Activated B cell treated with CpG ODN at 0.5 μM for 24 hours (primary cell): Measurements from ENCODE around the gene TUSC2. TPM values are rescaled to one million over a fixed set of nuclear protein-coding genes. Genes with fewer than 3 reads are reported as not detected.

ENCODE experiments used
- ATAC-seq: fragments of 200-7000 bp; cut with Tn5 transposase; one replicate; pipeline ENCODE4 v1.10.0; 2021; ENCODE audit warnings: low read depth, mild to moderate bottlenecking, moderate library complexity
- CTCF ChIA-PET: fragments of 350-600 bp; sonication (Branson Sonifier 250); formaldehyde crosslinking; loops from one replicate; lab custom pipeline; 2021; ENCODE audit warnings: antibody characterized with exemption; lab: Charles Lee
- POLR2A ChIA-PET: fragments of 350-600 bp; sonication (Branson Sonifier 250); formaldehyde crosslinking; loops from one replicate; lab custom pipeline; 2021; ENCODE audit warnings: antibody characterized with exemption; lab: Charles Lee
- DNase-seq: peaks from one replicate; pipeline ENCODE4 v3.0.0; 2022
- H3K27ac Mint-ChIP-seq: one replicate; pipeline ENCODE4 v1.8.0; 2020; ENCODE audit warnings: mixed read lengths
- H3K27me3 Mint-ChIP-seq: one replicate; pipeline ENCODE4 v1.8.0; 2021; ENCODE audit warnings: mixed read lengths
- H3K36me3 Mint-ChIP-seq: one replicate; pipeline ENCODE4 v1.8.0; 2021; ENCODE audit warnings: low read depth, mixed read lengths
- H3K4me1 Mint-ChIP-seq: one replicate; pipeline ENCODE4 v1.8.0; 2021; ENCODE audit warnings: mixed read lengths
- H3K4me3 Mint-ChIP-seq: one replicate; pipeline ENCODE4 v1.8.0; 2020; ENCODE audit warnings: mild to moderate bottlenecking, mixed read lengths
- H3K9me3 Mint-ChIP-seq: one replicate; pipeline ENCODE4 v1.8.0; 2020; ENCODE audit warnings: mixed read lengths
- intact Hi-C: fragments of 100-400 bp; cut with micrococcal nuclease; formaldehyde crosslinking; loops from one replicate; pipeline ENCODE4 v1.15.1; 2024
- total RNA-seq: library from RNA; stranded (reverse); gene quantifications from 2 replicates; pipeline ENCODE4 v1.2.3, GENCODE V29; 2022
- TF ChIP-seq, protein P1 (sequence below): fragments of 200-600 bp; IDR thresholded peaks from one replicate; pipeline ENCODE4 v1.8.0; 2022; ENCODE audit warnings: antibody characterized with exemption, mild to moderate bottlenecking

Gene TUSC2
- total RNA-seq, 1 donor from 2014 or later, result 33.4 TPM

- Mint-ChIP-seq H3K27ac (no peak overlapping the region), H3K4me3 (peak overlapping the region; percentile 7)
Measured at GRCh38 chr3:50325497-50326181, 2.4 kb downstream of the TUSC2 start.

GRCh38 chr3:50325113-50325480 lies 2.9 kb downstream of the TUSC2 start:
- H3K4me3 Mint-ChIP-seq, result peak overlapping the region; percentile 7
- intact Hi-C loops, result no loop called here
- CTCF ChIA-PET, result interaction anchor here (2.2 kb wide), 1 partner anchor 12 kb away, joined by 9 read pairs; no protein-coding TSS in a partner anchor

More at GRCh38 chr3:50325497-50326181, 2.4 kb downstream of the TUSC2 start:
- ATAC-seq (no peak), DNase-seq (no peak)
- intact Hi-C loops, result no loop called here
- ChIA-PET POLR2A (interaction anchor here (0.9 to 9.7 kb wide), 2 partner anchors 13 to 25 kb away, joined by 3 to 167 read pairs; partner anchors contain the start of genes CYB561D2, NPRL2 and RASSF1), CTCF (interaction anchor here (2.2 kb wide), 1 partner anchor 11 kb away, joined by 9 read pairs; no protein-coding TSS in a partner anchor)
- Mint-ChIP-seq H3K4me1 (peaks cover 26% of the 10 kb centered on the region), H3K9me3 (no peaks in the 10 kb centered on the region), H3K27me3 (no peaks in the 10 kb centered on the region), H3K36me3 (peaks cover 36% of the 10 kb centered on the region)
- TF ChIP-seq, protein P1, sequence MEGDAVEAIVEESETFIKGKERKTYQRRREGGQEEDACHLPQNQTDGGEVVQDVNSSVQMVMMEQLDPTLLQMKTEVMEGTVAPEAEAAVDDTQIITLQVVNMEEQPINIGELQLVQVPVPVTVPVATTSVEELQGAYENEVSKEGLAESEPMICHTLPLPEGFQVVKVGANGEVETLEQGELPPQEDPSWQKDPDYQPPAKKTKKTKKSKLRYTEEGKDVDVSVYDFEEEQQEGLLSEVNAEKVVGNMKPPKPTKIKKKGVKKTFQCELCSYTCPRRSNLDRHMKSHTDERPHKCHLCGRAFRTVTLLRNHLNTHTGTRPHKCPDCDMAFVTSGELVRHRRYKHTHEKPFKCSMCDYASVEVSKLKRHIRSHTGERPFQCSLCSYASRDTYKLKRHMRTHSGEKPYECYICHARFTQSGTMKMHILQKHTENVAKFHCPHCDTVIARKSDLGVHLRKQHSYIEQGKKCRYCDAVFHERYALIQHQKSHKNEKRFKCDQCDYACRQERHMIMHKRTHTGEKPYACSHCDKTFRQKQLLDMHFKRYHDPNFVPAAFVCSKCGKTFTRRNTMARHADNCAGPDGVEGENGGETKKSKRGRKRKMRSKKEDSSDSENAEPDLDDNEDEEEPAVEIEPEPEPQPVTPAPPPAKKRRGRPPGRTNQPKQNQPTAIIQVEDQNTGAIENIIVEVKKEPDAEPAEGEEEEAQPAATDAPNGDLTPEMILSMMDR, result no peak

DNA sequence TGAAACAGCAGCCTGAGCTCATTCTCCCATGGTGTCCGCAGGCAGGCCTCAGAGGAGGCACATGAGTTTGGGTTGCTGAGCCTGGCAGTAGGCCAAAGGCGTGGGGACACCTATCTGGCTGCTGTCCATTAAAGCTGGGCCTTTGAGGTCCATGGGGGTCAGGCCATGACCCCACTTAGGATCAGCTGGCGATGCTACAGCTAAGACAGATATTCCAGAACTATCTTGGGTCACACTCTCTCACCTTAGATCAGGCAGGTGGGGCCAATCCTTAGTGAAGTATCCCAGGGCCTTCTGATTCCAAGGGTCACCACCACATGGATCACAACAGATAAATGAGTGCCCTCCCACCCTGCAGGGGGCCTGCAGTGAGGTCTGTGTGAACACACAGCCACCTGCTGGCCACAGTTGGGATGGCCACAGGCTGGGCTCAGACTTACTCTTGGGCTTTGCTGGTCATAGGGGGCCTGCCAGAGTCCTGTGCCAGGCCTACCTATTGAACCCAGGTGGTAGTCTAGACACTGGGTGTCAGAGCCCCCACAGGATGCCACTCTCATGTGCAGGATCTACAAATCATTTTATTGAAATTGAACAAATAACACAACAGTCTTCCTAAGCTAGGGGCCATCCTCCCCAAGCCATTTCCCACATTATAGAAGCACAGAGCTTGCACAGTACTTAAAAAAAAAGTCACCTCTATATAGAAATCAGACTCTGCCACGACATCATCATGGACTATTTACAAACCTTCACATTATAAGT lies 3.5 kb downstream of the TUSC2 start:
- H3K9me3 Mint-ChIP-seq, result no peaks in the 10 kb centered on the region

More at GRCh38 chr3:50325113-50325480, 2.9 kb downstream of the TUSC2 start:
- ATAC-seq, result no peak
- no peaks in the 10 kb centered on the region for H3K9me3 Mint-ChIP-seq
- DNase-seq, result no peak
- no peaks in the 10 kb centered on the region for H3K27me3 Mint-ChIP-seq
- POLR2A ChIA-PET, result interaction anchor here (9.7 kb wide), 1 partner anchor 13 kb away, joined by 167 read pairs; the partner anchor contains the start of gene RASSF1
- H3K4me1 Mint-ChIP-seq, result peaks cover 31% of the 10 kb centered on the region
- peaks cover 34% of the 10 kb centered on the region for H3K36me3 Mint-ChIP-seq
- no peak overlapping the region for H3K27ac Mint-ChIP-seq
- TF ChIP-seq, protein P1, result no peak

DNA sequence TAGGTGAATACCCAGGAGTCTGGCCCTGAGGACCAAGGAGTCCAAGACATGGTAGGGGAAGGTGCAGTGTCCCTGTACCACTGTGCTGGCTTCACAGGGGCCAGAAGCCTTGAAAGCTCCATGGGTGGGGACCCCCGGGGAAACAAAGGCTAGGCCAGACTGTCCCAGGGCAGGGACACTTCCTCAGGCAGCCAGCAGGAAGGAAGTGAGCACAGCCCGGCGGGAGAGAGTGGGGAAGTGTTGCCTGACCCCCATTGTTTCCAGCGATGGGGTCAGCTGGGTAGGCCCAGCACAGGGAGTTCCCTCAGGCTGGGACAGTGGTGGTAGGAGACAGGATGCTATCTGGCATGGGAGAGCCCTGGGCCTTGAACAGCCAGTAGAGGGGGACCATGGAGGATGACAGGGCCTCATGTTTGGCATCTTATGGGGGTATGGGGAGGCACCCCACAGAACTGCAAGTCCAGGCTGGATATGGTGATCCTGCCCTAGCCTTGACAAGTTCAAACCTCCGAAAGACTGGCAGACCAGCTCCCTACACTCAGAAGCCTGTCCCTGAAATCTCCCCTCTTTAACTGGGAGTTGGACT lies 4.3 kb downstream of the TUSC2 start:
- intact Hi-C loops, result loop anchor here (1.0 to 5.0 kb wide), 4 partner anchors 49 to 1606 kb away; partner anchors contain the start of gene IP6K2
- CTCF ChIA-PET, result interaction anchor here (0.8 to 2.5 kb wide), 8 partner anchors 8 to 130 kb away, joined by 3 to 9 read pairs (median 4); partner anchors contain the start of genes HYAL3 and NAA80
- POLR2A ChIA-PET, result interaction anchor here (0.9 to 9.7 kb wide), 3 partner anchors 11 to 24 kb away, joined by 4 to 167 read pairs (median 9); partner anchors contain the start of genes HYAL3, NAA80 and RASSF1
- Mint-ChIP-seq H3K27me3 (no peaks in the 10 kb centered on the region), H3K36me3 (peaks cover 26% of the 10 kb centered on the region), H3K4me3 (no peak overlapping the region), H3K9me3 (no peaks in the 10 kb centered on the region), H3K27ac (peak overlapping the region; percentile 7), H3K4me1 (peaks cover 41% of the 10 kb centered on the region)
- no peak for ATAC-seq
- TF ChIP-seq, protein P1, result no peak
- no peak for DNase-seq

More for the DNA sequence above, 3.5 kb downstream of the TUSC2 start:
- ChIA-PET CTCF (interaction anchor here (0.8 to 2.2 kb wide), 6 partner anchors 12 to 130 kb away, joined by 3 to 9 read pairs (median 4); partner anchors contain the start of genes HYAL3 and NAA80), POLR2A (interaction anchor here (0.9 to 9.7 kb wide), 3 partner anchors 10 to 25 kb away, joined by 4 to 167 read pairs (median 9); partner anchors contain the start of genes HYAL3, NAA80 and RASSF1)
- peaks cover 36% of the 10 kb centered on the region for H3K4me1 Mint-ChIP-seq
- peak; percentile 58 for DNase-seq
- H3K36me3 Mint-ChIP-seq, result peaks cover 30% of the 10 kb centered on the region
- H3K4me3 Mint-ChIP-seq, result peak overlapping the region; percentile 28
- TF ChIP-seq, protein P1, result no peak
- no peak overlapping the region for H3K27ac Mint-ChIP-seq
- ATAC-seq, result peak; percentile 27
- H3K27me3 Mint-ChIP-seq, result no peaks in the 10 kb centered on the region
- intact Hi-C loops, result loop anchor here (1.0 to 5.0 kb wide), 4 partner anchors 50 to 1607 kb away; partner anchors contain the start of gene IP6K2
